ENCODE data around the gene GDF11. TPM values are rescaled to one million over a fixed set of nuclear protein-coding genes. Genes with fewer than 3 reads are reported as not detected.

Gene GDF11
- total and polyA plus RNA-seq, 2 of the 4 experiments (the other 2 are of a cell fraction): 2.7 to 12.9 TPM

- peak; percentile 87 for TF ChIP-seq RAD21 (IDR thresholded peaks at IDR 0.05; ENCODE audit: low read length)
Measured at GRCh38 chr12:55736780-55737580, 5.9 kb upstream of the GDF11 start (continued).

- H3K18ac ChIP-seq (ENCODE audit: low read depth, low read length): no peak overlapping the region; the same call in 1 of the 2 replicates
- no TSS peak for BruUV-seq (replicated peaks)
- intact Hi-C loops (cut with micrococcal nuclease) (loop anchor here (1.0 to 5.0 kb wide), 7 partner anchors 56 to 368 kb away; partner anchors contain the start of gene RPS26), dilution Hi-C loops (cut with HindIII; ENCODE audit: low sequenced_read_pairs, unreplicated experiment) (no loop called here), in situ Hi-C loops (cut with MboI; ENCODE audit: low sequenced_read_pairs) (loop anchor here (5.0 kb wide), 1 partner anchor 205 kb away; no protein-coding TSS in a partner anchor)
- H3K14ac ChIP-seq (replicated peaks; ENCODE audit: low read depth, low read length): peak overlapping the region; percentile 80; the same call in 1 of the 2 replicates
- no peaks in the 10 kb centered on the region for H3K36me3 ChIP-seq (ENCODE audit: control insufficient read depth, insufficient read depth, low read length)
- peak overlapping the region; percentile 38 for H2BK5ac ChIP-seq (ENCODE audit: low read depth, low read length, poor library complexity, severe bottlenecking)
- H4K20me1 ChIP-seq (ENCODE audit: insufficient read depth, low read length): no peaks in the 10 kb centered on the region
- no peak overlapping the region for H3K56ac ChIP-seq (ENCODE audit: extremely low read depth, insufficient read depth, low read length)
- peak overlapping the region; percentile 64; the same call in 1 of the 2 replicates for H2AK5ac ChIP-seq (ENCODE audit: low read depth, low read length)
- H3K27me3 ChIP-seq (ENCODE audit: control insufficient read depth, insufficient read depth, low read length): no peaks in the 10 kb centered on the region
- H3K9ac ChIP-seq (ENCODE audit: low read depth, low read length): peak overlapping the region; percentile 12
- DNase-seq (no peak), ATAC-seq (ENCODE audit: low read depth) (peak; percentile 15)
- peak overlapping the region; percentile 66 to 88; a peak in 3 of 4 replicates for H4K8ac ChIP-seq (ENCODE audit: low read depth in 2 of 2, low read length in 2 of 2)
- H2BK20ac ChIP-seq (ENCODE audit: low read depth, low read length): 0 out of 2 replicates have a peak overlapping the region, but pooled peaks have one; percentile 46
- H2BK120ac ChIP-seq (ENCODE audit: low read depth, low read length): peak overlapping the region; percentile 63
- H2AFZ ChIP-seq (replicated peaks; ENCODE audit: low read length, poor library complexity): peak overlapping the region; percentile 96
- H3K4me3 ChIP-seq (ENCODE audit: insufficient read depth, low read depth, low read length): no peak overlapping the region
- H4K5ac ChIP-seq (ENCODE audit: low read depth, low read length): peak overlapping the region; percentile 42
- H2AK9ac ChIP-seq (replicated peaks; ENCODE audit: low read depth, low read length, poor library complexity): peak overlapping the region; percentile 81
- H3K9me3 ChIP-seq (ENCODE audit: control insufficient read depth, insufficient read depth, low read length): no peaks in the 10 kb centered on the region
- peak overlapping the region; percentile 39; the same call in 1 of the 2 replicates for H4K91ac ChIP-seq (ENCODE audit: insufficient read depth, low read depth, low read length)
- no CpG with 5 or more reads among the region's 4 CpGs for WGBS, 2 experiments (ENCODE audit: extremely low coverage in 2 of 2, insufficient read length in 1 of 2)
- H3K4me2 ChIP-seq (ENCODE audit: low read depth, low read length): peak overlapping the region; percentile 92
- peak overlapping the region; percentile 25; the same call in 1 of the 3 replicates for H2BK15ac ChIP-seq (ENCODE audit: low read depth, low read length)
- H3K4me1 ChIP-seq (ENCODE audit: control insufficient read depth, insufficient read depth, low read length): peaks cover 6% of the 10 kb centered on the region
- peaks cover 0 to 16% of the 10 kb centered on the region in 2 experiments; a peak in 2 of 4 replicates for H3K79me1 ChIP-seq (ENCODE audit: low read depth in 1 of 2, low read length in 2 of 2)
- H3K23ac ChIP-seq (ENCODE audit: low read depth, low read length): peak overlapping the region; percentile 58; the same call in 1 of the 2 replicates
- ChIA-PET CTCF (interaction anchor here (0.9 to 2.7 kb wide), 13 partner anchors 8 to 307 kb away, joined by 3 to 16 read pairs (median 5); partner anchors contain the start of genes CD63 and RDH5), POLR2A (ENCODE audit: unreplicated experiment) (interaction anchor here (1.6 kb wide), 1 partner anchor 8 kb away, joined by 5 read pairs; the partner anchor contains the start of gene CD63)
- H3K4ac ChIP-seq (ENCODE audit: low read depth, low read length): peak overlapping the region; percentile 70
- H3K9me1 ChIP-seq (ENCODE audit: insufficient read depth, low read length): peaks cover 6% of the 10 kb centered on the region; the same call in 1 of the 2 replicates
- peak overlapping the region; percentile 47; the same call in 1 of the 2 replicates for H3K27ac ChIP-seq (ENCODE audit: insufficient read depth, low read length)
- TF ChIP-seq MAZ (IDR thresholded peaks at IDR 0.05; ENCODE audit: borderline replicate concordance, low read depth, low read length): no peak
- no peak for TF ChIP-seq SMC3 (IDR thresholded peaks at IDR 0.05; ENCODE audit: low read depth, low read length)
- no peak for TF ChIP-seq POLR2A (IDR thresholded peaks at IDR 0.05; ENCODE audit: low read depth, low read length)
- TF ChIP-seq CEBPB (IDR thresholded peaks at IDR 0.05; ENCODE audit: low read depth, low read length): no peak
- TF ChIP-seq NFE2L2 (IDR thresholded peaks at IDR 0.05; ENCODE audit: low read depth, low read length): no peak
- no peak for TF ChIP-seq RCOR1 (IDR thresholded peaks at IDR 0.05; ENCODE audit: insufficient replicate concordance, low read length)
- TF ChIP-seq USF2 (IDR thresholded peaks at IDR 0.05; ENCODE audit: low read depth, low read length): no peak
- TF ChIP-seq BHLHE40 (IDR thresholded peaks at IDR 0.05; ENCODE audit: low read depth, low read length): no peak
- no peak for TF ChIP-seq RFX5 (IDR thresholded peaks at IDR 0.05; ENCODE audit: low read depth, low read length)
- TF ChIP-seq MXI1 (IDR thresholded peaks at IDR 0.05; ENCODE audit: borderline replicate concordance, low read depth, low read length): no peak
- no peak for TF ChIP-seq CTCF (conservative IDR thresholded peaks at IDR 0.05; ENCODE audit: low read depth, low read length)
Measured at GRCh38 chr12:55737581-55738122, 5.3 kb upstream of the GDF11 start.

Measured in IMR-90 (cell line).